SK-N-MC (cell line): Measurements from ENCODE around the gene PRSS22.

Experiments
- EZH2 ChIP-seq: fragments of 200-600 bp; sonication (generic); IDR thresholded peaks from one replicate; pipeline ENCODE4 v1.6.1; 2017; ENCODE audit warnings: antibody characterized with exemption
- POLR2AphosphoS5 ChIP-seq: IDR thresholded peaks from 2 replicates; pipeline ENCODE4 v1.6.1; 2012; ENCODE audit warnings: mild to moderate bottlenecking, low read depth, low read length, borderline replicate concordance

DNA sequence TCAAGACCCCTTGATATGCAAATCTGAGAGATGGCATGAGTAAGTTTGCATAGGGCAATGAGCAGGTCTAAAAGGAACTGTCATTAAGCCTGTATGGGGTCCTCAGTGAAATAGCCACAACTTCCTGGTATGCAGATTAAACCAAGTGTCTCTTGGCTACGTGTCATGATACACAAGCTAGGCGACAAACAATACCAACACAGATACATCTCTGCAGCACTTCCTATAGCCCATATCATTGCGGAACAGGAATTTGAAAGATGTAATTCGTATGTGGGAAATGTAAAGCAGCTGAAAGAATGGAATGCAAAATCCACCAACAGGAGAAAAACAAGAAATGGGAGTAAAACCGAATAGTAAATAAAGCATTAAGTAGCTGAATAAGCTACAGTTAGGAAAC is 12.9 kb downstream of the PRSS22 start:
- TF ChIP-seq POLR2AphosphoS5 (no peak), EZH2 (no peak)
